Measurements from ENCODE around the gene ANKRD61. TPM values are rescaled to one million over a fixed set of nuclear protein-coding genes. Genes with fewer than 3 reads are reported as not detected.
A peak's percentile ranks its signal among the peaks of the same experiment; 100 is the strongest.
"Not testable (repeated sequence)": the region's sequence is repeated elsewhere in the genome, so short reads cannot be mapped to it uniquely, and the experiment has no call there.

ANKRD61 gene
- total RNA-seq = 0.20 TPM
- long read RNA-seq, partial matches to known transcripts = 0 of 1 reads
- long read RNA-seq, other reads (novel, unspliced or antisense) = 1 of 1 reads

DNA sequence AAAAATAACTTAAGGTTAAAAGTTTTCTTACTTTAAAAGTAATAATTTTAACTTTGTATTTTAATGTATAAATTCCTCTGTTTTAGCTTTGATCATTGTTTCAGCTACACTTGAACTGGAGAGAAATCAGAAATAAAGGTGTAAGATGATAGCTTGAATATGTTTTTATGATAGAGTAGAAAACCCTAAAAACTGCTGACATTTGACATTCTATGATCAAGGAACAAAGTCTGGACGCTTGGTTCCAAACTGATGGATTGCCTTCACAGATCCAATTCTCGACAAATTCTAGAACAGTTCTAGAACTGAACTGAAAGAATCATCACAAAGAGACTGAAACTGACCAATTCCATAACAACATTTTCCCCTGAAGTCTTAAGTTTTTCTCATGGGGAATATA is at the start of gene ANKRD61:
ANKRD61 (plus strand) TSS at position 389 of the 400 bp plus-strand sequence; CDS start at position 389, 0 bp downstream.
- no peak for ATAC-seq
- intact Hi-C loops (cut with micrococcal nuclease) = no loop called here
- no peak for DNase-seq

DNA sequence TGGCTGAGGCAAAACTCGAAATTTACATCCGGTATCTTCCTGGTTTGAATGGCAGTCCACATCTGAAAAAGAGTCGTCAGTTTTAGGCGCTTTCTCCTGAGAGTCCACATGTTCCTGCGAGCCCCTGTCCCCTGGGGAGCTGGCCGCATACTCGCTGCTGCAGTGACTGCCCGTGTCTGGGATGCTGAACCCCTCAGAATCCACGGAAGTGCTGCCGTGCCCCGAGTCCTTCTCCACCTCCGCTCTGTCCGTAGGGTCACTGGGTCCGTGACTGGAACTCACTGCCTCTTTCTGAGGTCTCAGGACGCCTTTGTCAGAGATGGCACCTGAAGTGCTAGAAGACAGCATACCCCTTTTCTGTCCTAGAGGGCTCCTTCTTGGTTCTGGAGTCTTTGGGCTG is 44.1 kb upstream of the ANKRD61 start:
- intact Hi-C loops (cut with micrococcal nuclease); DNase-seq; ATAC-seq: not testable (repeated sequence)

DNA sequence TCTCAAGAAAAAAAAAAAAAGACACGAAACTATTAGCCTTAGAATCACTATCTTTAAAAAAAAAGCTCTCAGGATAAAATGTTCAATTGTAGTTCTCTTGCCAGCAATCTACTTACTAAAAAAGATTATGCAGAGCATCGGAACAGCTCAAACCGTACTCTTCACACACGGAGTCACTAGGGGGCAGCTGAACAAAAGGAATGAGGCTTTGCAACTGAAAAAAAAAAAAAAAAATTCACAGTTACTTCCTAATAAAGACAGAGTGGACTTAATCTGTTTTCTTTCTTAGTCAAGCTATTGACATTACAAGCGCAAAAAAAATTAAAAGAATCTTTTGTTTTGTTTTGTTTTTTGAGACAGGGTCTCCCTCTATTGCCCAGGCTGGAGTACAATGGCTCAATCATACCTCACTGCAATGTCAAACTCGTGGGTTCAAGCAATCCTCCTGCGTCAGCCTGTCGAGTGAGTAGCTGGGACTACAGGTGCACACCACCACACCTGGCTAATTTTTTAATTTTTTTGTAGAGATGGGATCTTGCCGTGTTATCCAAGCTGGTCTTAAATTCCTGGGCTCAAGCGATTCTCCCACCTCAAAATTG is 33.9 kb upstream of the ANKRD61 start:
- ATAC-seq (peak; percentile 71), DNase-seq (no peak)
- intact Hi-C loops (cut with micrococcal nuclease) = loop anchor here (10.0 kb wide), 1 partner anchor 327 kb away; no protein-coding TSS in a partner anchor

DNA sequence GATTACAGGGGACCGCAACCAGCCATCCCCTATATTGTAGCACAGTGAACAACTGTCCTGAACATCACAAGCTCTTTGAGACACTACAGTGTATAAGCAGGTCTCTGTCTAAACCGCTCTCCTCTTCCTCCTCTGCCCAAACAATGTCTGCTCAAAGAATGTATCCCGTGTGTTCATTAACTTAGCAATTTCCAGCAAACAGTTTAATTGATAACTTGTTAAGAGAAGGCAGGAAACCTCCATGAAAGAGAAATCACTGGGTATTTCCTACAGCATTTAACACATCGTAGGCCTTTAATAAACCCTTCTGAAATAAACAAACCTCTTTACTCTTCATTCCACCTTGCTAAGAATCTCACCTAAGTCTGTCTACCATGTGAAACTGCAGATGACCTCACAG is 23.8 kb upstream of the ANKRD61 start:
- DNase-seq (no peak), ATAC-seq (no peak)
- intact Hi-C loops (cut with micrococcal nuclease) = no loop called here

DNA sequence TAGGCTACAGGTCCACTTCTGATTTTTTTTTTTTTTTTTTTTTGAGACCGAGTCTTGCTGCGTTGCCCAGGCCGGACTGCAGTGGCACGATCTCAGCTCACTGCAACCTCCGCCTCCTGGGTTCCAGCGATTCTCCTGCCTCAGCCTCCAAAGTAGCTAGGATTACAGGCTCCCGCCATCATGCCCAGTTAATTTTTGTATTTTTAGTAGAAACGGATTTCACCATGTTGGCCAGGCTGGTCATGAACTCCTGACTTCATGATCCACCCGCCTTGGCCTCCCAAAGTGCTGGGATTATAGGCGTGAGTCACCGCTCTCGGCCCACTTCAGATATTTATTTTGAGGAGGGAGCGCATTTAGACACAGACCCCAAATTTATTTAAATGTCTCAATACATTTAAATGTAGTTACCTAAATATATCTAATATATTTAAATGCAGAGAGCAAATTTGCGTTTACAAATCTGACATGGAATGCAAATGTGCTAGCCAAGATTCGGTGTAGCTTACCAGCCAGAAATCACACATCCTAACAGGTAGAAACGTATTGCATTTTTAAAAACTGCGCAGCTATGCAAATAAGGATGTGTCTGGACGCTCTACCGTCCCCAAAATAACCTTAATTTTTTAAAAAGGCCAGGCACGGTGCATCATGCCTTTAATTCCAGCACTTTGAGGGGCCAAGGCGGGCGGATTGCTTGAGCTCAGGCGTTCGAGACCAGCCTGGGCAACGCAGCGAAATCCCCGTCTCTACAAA is 23.2 kb upstream of the ANKRD61 start:
- ATAC-seq; intact Hi-C loops (cut with micrococcal nuclease); DNase-seq: not testable (repeated sequence)

DNA sequence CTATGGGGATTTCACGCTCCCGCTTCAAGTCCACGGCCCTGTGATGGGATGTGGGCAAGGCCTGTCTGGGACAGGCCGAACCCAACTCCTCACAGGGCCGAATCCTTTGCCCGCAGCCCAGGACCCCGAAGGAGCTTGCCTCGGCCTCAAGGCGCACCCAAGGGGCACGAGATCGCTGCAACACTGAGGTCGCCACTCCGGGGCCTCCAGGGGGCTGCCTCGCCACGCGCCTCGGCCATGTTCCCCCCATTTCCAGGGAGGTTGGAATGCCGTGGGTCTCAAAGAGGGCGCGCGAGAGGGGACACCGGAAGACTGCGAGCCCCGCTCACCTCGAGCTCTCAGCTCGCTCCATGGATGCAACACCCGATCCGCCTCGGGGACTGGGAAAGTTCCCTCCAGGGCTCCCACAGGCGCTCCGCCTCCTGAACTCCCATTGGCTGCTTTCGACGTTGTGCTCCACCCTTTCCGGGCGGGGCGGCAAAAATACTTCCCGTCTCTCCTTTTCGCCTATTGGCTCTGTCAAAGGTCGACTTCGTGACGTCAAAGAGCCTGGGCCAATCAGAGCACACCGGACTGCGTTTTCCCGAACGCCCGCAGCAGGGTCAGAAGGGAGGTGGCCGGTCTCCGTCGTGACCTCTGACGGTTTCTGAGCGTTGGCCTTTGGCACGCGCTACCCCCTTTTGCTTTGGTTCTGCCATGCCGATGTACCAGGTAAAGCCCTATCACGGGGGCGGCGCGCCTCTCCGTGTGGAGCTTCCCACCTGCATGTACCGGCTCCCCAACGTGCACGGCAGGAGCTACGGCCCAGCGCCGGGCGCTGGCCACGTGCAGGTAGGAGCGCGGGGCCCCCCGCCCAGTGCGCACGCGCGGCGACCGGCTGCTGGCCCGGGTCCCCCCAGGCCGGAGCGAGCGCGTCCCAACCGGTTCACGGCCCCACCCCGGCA is 22.2 kb upstream of the ANKRD61 start, which contains the start of the genes AIMP2 and PMS2:
AIMP2 (plus strand) TSS at position 605 of the 944 bp plus-strand sequence; CDS start at position 697, 92 bp downstream.
PMS2 (minus strand) TSS at position 382 of the 944 bp plus-strand sequence; CDS start at position 352, 30 bp downstream.
- intact Hi-C loops (cut with micrococcal nuclease) = no loop called here
- DNase-seq = peak; percentile 97
- ATAC-seq = peak; percentile 97

DNA sequence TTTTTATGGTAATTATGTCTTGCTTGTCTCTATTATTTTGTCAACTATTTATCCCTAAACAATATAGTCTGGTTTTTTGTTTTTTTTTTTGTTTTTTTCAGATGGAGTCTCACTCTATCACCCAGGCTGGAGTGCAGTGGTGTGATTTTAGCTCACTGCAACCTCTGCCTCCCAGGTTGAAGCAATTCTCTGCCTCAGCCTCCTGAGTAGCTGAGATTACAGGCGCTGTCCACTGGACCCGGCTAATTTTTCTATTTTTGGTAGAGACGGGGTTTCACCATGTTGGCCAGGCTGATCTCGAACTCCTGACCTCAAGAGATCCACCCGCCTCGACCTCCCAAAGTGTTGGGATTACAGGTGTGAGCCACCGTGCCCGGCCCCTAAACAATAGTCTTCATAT is 20.8 kb upstream of the ANKRD61 start:
- ATAC-seq; DNase-seq; intact Hi-C loops (cut with micrococcal nuclease): not testable (repeated sequence)

DNA sequence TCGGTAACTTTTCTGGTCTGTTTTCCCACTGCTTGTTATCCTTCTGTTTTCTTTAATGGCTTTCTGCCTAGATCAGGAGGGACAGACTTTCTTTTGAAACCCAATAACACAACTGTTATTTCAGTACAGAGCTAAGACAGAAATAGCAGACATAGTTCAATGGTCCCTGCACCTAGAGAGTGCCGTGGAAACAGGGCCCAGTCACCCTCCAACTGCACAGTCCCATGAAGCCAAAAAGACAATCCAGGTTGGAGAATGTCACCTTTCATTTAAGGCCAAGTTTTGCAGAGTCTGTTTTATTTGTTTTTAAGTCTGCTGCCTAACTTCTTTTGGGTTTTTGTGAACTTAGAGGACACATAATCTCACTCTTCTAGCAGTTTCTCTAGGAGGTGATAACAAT is 19.6 kb upstream of the ANKRD61 start:
- intact Hi-C loops (cut with micrococcal nuclease) = no loop called here
- ATAC-seq = no peak
- no peak for DNase-seq

DNA sequence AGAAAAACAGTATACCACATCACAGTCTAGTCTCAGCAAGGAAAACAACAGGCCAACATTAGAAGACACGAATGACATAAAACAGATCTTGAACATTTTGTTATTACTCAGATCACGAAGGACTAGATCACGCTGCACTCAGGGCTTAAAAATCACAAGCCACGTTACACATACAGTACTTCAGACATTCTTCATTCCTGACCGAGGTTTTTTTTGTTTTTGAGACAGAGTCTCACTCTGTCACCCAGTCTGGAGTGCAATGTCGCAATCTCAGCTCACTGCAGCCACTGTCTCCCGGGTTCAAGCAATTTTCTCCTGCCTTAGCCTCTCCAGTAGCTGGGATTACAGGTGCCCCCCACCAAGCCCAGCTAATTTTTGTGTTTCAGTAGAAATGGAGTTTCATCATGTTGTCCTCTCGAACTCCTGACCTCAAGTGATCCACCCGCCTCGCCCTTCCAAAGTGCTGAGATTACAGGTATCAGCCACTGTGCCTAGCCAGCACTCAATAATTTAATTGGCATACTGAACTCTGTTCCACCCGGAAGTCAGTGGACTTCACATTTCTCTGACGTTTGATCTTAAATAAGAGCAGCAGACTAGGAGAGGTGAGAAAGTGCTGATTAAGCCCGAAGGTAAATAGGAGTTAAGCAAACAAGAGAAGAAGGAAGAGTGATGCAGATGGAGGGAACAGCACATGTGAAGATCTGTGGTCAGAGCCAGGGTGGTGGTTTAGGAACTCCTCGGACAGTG is 18.6 kb upstream of the ANKRD61 start:
- intact Hi-C loops (cut with micrococcal nuclease) = no loop called here

DNA sequence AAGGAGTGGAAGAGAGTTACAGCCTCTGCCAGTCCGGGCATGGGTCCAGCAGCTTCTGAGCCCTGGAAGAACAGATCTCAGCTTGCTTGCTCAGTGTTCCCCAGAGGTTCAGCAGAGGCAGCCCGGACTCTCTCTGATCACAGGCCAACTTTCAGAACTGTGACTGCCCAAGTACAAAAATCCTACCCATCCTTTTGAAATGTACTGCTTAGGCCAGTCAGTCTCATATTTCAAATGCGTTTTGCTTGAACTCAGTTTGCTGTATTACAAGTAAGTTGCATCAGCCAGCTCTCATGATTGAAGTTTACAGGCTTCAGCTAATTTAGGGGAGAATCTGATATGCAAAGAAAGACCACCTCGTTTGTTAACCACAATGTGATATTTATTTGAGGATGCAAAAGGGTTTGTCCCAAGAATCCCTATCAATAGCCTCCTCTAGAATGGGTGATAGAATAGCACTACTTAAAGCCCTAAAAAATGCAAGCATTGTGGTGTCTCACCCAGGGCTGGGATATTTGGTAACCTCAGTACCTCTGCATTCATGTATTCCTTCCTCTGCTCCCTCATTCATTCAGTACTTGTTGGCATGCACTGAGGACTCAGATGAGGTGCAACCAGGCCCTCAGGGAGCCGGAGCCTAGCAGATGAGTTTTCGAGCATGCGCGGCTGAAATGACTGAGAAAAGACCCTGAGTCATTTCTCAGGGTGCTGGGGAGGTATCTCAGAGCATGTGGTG is 15.1 kb upstream of the ANKRD61 start:
- ATAC-seq (peak; percentile 88), DNase-seq (peak; percentile 85)
- intact Hi-C loops (cut with micrococcal nuclease) = no loop called here

More for the DNA sequence above, 18.6 kb upstream of the ANKRD61 start:
- DNase-seq (no peak), ATAC-seq (no peak)

DNA sequence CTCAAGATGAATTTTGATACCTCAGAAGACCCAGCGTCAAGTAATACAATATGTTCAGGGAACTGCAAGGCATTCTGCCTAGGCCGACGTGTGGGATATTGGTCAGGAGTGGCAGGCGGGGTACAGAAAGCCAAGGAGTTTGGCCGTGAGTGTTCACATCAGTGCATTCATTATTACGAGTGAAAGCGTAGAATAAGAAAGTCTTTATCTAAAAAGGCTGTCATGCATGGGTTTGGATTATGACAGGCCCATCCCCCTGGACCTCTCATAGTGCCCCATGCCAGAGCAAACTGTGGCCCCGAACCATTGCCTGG is 14.6 kb upstream of the ANKRD61 start:
- ATAC-seq = no peak
- intact Hi-C loops (cut with micrococcal nuclease) = no loop called here
- no peak for DNase-seq

DNA sequence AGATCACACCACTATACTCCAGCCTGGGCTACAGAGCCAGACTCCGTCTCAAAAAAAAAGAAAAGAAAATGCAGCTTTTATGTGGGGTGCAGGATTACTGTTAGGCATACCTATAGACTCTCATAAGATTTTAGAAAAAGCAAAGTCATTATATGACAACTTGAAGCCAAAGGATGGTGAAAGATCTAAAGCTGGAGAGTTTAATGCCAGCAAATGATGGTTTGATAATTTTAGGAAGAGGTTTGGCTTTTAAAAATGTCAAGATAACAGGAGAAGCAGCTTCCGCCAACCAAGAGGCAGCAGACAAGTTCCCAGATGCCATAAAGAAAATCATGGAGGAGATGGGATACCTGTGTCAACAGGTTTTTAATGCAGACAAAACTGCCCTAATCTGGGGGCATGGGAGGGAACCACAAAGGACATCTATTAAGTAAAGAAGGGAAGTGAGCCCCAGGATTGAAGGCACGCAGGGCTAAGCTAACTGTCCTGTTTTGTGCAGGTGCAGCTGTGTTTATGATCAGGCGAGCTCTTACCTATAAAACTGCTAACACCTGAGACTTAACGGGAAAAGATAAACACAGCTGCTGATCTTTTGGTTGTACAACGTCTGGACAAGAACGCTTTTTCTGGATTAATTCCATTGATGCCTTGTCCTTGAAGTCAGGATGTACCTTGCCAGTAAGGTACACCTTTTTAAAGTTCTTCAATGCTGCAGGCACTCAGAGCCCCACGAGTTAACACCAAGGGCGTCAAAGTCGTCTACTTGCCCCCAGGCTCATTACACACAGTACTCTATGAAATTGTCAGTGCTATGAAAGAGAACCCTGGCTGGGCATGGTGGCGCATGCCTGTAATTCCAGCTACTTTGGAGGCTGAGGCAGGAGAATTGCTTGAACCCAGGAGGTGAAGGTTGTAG is 10.5 kb upstream of the ANKRD61 start:
- intact Hi-C loops (cut with micrococcal nuclease) = no loop called here
- DNase-seq = no peak

DNA sequence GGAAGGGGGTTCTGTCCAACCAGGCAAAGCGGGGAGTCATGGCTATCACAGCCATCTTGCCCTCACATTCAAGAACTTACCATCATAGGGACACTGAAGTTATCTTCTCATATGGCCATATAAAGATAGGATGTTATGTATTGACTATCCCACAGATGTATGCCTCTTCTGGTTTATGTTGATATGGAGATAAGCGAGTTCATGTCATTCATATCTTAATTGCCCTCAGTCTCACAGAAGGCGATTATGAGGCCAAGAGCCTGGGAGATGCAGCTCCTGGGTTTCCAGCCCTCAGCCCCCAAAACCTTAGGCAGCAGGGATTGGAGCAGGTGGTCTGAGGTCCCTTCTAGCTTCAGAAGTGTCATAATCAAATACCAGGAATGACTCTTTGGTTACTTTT is 8.5 kb upstream of the ANKRD61 start:
- intact Hi-C loops (cut with micrococcal nuclease) = no loop called here
- DNase-seq = no peak
- ATAC-seq = no peak

More for the DNA sequence above, 10.5 kb upstream of the ANKRD61 start:
- ATAC-seq = no peak

DNA sequence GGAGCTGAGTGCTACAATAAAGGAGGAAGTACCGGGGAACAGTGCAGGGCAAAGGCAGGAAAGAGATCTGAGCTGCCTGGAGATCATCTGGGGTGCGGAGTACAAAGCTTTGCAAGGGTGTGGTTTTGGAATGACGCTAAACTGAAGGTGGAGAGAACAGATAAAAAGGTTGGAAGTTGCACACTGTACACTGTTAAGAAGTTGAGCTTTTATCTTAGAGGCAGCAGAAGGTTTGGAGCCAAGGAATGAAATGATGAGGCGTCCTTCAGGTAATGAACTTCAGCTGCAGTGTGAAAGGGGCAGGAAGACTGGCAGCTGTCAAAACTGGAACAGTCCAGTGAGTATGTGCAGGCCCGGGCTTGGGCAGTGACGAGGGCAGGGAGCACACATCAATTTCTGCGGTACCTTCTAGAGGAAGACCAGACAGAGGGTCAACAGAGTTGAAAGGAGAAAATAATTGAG is 7.2 kb upstream of the ANKRD61 start:
- intact Hi-C loops (cut with micrococcal nuclease) = no loop called here
- DNase-seq = no peak
- ATAC-seq = no peak

DNA sequence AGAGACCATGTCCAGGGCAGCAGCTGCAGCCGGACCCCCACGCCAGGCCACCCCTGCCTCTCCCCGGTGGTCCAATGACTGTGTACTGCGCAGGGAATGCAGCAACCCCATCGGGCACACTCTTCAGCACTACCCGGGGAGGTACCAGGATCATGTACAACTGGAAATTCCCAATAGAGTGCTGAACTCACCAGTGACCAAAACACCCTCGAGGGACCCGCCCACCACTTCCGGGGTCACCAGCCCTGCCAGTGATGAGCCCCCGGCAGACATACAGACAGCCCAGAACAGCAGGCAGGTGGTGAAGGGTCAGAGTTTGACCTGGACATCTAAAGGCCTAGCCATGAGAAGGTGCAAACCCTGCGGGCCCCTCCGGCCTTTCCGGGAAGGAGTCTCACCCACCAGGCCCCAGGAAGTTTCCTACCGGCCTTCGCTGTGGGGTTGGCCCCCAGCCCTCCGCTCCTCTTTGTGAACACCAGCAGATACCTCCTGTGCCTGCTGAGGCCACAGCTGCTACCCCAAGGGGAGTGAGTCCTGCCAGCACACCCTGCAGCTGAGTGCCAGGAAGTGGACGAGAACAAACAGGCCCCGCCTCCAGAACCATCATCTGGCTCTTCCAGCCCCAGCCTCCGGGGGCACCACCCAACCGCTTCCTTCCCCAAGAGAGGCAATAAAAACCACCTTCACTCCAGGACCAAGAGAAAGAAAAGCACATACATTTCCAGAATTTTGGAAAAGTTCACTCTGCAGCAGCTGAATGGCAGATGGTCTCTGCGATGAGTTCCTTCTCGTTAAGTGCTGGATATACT is 5.0 kb upstream of the ANKRD61 start:
- intact Hi-C loops (cut with micrococcal nuclease) = no loop called here
- peak; percentile 80 for DNase-seq
- peak; percentile 93 for ATAC-seq

DNA sequence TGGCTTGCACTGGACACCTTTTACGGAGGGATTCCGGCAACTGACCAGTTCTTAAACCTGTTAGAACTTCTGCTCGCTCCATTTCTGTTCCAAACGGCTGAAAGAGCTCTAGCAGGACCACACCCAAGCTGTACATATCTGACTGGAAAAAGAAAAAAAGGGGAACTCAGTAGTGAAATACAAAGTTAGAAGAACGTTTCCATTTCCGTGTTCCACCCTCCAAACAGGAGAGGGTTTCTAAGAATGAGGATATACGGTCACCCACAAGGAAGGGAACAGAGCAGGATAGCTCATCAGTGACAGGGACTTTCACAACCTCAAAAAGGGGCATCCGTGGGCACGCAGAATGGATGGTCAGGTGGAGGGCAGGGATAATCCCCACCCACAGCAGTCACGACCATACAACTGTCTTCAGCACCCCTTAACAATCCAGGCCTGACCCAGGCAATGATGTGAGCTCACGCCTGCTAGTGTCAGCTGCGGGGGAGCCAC is 4.3 kb upstream of the ANKRD61 start:
- DNase-seq (no peak), ATAC-seq (peak; percentile 55)
- intact Hi-C loops (cut with micrococcal nuclease) = no loop called here
